GM12872 (cell line): ENCODE data around the gene ZNF530.
A peak's percentile ranks its signal among the peaks of the same experiment; 100 is the strongest.

Experiments used
- CTCF ChIP-seq: IDR thresholded peaks from 3 replicates; pipeline ENCODE4 v1.5.1; 2011; ENCODE audit warnings: low read depth, mild to moderate bottlenecking, low read length, moderate library complexity; ENCODE audit not compliant: insufficient read depth

Gene ZNF530

GRCh38 chr19:57583521-57584416 is 15.9 kb upstream of the ZNF530 start, which contains the start of gene ZIK1:
Gene ZIK1 (plus strand): TSS chr19:57584145. CDS start chr19:57584357, 212 bp downstream.
- TF ChIP-seq CTCF = 0 out of 3 replicates have a peak, but pooled peaks have one; percentile 3

- TF ChIP-seq CTCF = no peak
These were observed 12.2 kb upstream of the ZNF530 start for GRCh38 chr19:57587529-57587928.

GRCh38 chr19:57599377-57599760 is 316 bp upstream of the ZNF530 start:
- no peak for TF ChIP-seq CTCF

- no peak for TF ChIP-seq CTCF
These were observed 7.2 kb downstream of the ZNF530 start for GRCh38 chr19:57606931-57607330.

GRCh38 chr19:57611113-57611512 is 11.4 kb downstream of the ZNF530 start:
- no peak for TF ChIP-seq CTCF

- 0 out of 3 replicates have a peak, but pooled peaks have one; percentile 2 for TF ChIP-seq CTCF
These were observed 14.5 kb downstream of the ZNF530 start, which contains the start of gene ZNF134 for GRCh38 chr19:57613941-57614743. Gene ZNF134 (plus strand): TSS chr19:57614242. CDS start chr19:57619469, 5,227 bp downstream.

GRCh38 chr19:57615346-57615745 is 15.7 kb downstream of the ZNF530 start:
- no peak for TF ChIP-seq CTCF
